ENCODE data around the gene SAMD4A.

SAMD4A gene

GRCh38 chr14:54600717-54601109, 33.8 kb downstream of the SAMD4A start:
- no peak for DNase-seq (ENCODE audit: extremely low read depth, insufficient read length)
- no peak for TF ChIP-seq CTCF (IDR thresholded peaks at IDR 0.05; ENCODE audit: insufficient read depth, low read length, poor library complexity, severe bottlenecking)

GRCh38 chr14:54603362-54603761, 36.4 kb downstream of the SAMD4A start:
- no peaks in the 10 kb centered on the region for H3K27me3 ChIP-seq (replicated peaks; ENCODE audit: control insufficient read depth, insufficient read depth, low read length)
- H3K4me3 ChIP-seq (replicated peaks; ENCODE audit: low read depth, low read length), result no peak overlapping the region
- TF ChIP-seq CTCF (IDR thresholded peaks at IDR 0.05; ENCODE audit: insufficient read depth, low read length, poor library complexity, severe bottlenecking), result no peak
- no peak for DNase-seq (ENCODE audit: extremely low read depth, insufficient read length)
- no peaks in the 10 kb centered on the region for H3K36me3 ChIP-seq (ENCODE audit: control insufficient read depth, insufficient read depth, low read length)

More at GRCh38 chr14:54600717-54601109, 33.8 kb downstream of the SAMD4A start:
- no peaks in the 10 kb centered on the region for H3K27me3 ChIP-seq (replicated peaks; ENCODE audit: control insufficient read depth, insufficient read depth, low read length)
- H3K4me3 ChIP-seq (replicated peaks; ENCODE audit: low read depth, low read length), result no peak overlapping the region
- no peaks in the 10 kb centered on the region for H3K36me3 ChIP-seq (ENCODE audit: control insufficient read depth, insufficient read depth, low read length)

- H3K27me3 ChIP-seq (replicated peaks; ENCODE audit: control insufficient read depth, insufficient read depth, low read length), result no peaks in the 10 kb centered on the region
- no peak overlapping the region for H3K4me3 ChIP-seq (replicated peaks; ENCODE audit: low read depth, low read length)
- no peaks in the 10 kb centered on the region for H3K36me3 ChIP-seq (ENCODE audit: control insufficient read depth, insufficient read depth, low read length)
- no peak for TF ChIP-seq CTCF (IDR thresholded peaks at IDR 0.05; ENCODE audit: insufficient read depth, low read length, poor library complexity, severe bottlenecking)
- DNase-seq (ENCODE audit: extremely low read depth, insufficient read length), result no peak
Observed at GRCh38 chr14:54606178-54606577, 39.2 kb downstream of the SAMD4A start.

GRCh38 chr14:54606631-54607133, 39.8 kb downstream of the SAMD4A start:
- DNase-seq (ENCODE audit: extremely low read depth, insufficient read length), result no peak
- Histone ChIP-seq H3K4me3 (replicated peaks; ENCODE audit: low read depth, low read length) (no peak overlapping the region), H3K27me3 (replicated peaks; ENCODE audit: control insufficient read depth, insufficient read depth, low read length) (no peaks in the 10 kb centered on the region), H3K36me3 (ENCODE audit: control insufficient read depth, insufficient read depth, low read length) (no peaks in the 10 kb centered on the region)
- no peak for TF ChIP-seq CTCF (IDR thresholded peaks at IDR 0.05; ENCODE audit: insufficient read depth, low read length, poor library complexity, severe bottlenecking)

GRCh38 chr14:54609576-54609975, 42.6 kb downstream of the SAMD4A start:
- no peak overlapping the region for H3K4me3 ChIP-seq (replicated peaks; ENCODE audit: low read depth, low read length)
- H3K27me3 ChIP-seq (replicated peaks; ENCODE audit: control insufficient read depth, insufficient read depth, low read length), result no peaks in the 10 kb centered on the region
- DNase-seq (ENCODE audit: extremely low read depth, insufficient read length), result no peak
- TF ChIP-seq CTCF (IDR thresholded peaks at IDR 0.05; ENCODE audit: insufficient read depth, low read length, poor library complexity, severe bottlenecking), result no peak
- H3K36me3 ChIP-seq (ENCODE audit: control insufficient read depth, insufficient read depth, low read length), result no peaks in the 10 kb centered on the region

Measured in GM06990 (cell line).